MM.1S (cell line): ENCODE measurements around the gene PARK7.

ENCODE experiments used
- EZH2 ChIP-seq: fragments of 300-600 bp; sonication (generic); optimal IDR thresholded peaks from 2 replicates; pipeline ENCODE3; 2017; ENCODE audit warnings: low read depth, mild to moderate bottlenecking, antibody characterized with exemption, low read length, mixed read lengths
- EZH2phosphoT487 ChIP-seq: fragments of 300-600 bp; sonication (generic); IDR thresholded peaks from 2 replicates; pipeline ENCODE4 v1.6.1; 2018; ENCODE audit warnings: antibody characterized with exemption, low read length
- TF ChIP-seq, protein P1 (sequence below): fragments of 300-600 bp; sonication (generic); IDR thresholded peaks from 2 replicates; pipeline ENCODE4 v1.5.1; 2016; ENCODE audit warnings: antibody characterized with exemption, low read length, mixed read lengths

DNA sequence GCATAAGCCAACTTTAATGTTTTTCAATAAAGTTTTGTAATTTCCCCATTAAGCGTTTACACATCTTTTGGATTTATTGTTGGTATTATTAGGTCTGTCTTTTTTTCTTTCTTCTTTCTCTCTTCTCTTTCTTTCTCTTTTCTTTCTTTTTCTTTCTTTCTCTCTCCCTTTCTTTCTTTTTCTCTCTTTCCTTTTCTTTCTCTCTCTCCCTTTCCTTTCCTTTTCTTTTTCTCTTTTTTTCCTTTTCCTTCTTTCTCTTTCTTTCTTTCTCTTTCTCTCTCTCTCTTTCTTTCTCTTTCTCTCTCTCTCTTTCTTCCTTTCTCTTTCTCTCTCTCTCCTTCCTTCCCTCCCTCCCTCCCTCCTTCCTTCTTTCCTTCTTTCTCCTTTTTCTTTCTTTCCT, 33.3 kb downstream of the PARK7 start:
- TF ChIP-seq, protein P1, sequence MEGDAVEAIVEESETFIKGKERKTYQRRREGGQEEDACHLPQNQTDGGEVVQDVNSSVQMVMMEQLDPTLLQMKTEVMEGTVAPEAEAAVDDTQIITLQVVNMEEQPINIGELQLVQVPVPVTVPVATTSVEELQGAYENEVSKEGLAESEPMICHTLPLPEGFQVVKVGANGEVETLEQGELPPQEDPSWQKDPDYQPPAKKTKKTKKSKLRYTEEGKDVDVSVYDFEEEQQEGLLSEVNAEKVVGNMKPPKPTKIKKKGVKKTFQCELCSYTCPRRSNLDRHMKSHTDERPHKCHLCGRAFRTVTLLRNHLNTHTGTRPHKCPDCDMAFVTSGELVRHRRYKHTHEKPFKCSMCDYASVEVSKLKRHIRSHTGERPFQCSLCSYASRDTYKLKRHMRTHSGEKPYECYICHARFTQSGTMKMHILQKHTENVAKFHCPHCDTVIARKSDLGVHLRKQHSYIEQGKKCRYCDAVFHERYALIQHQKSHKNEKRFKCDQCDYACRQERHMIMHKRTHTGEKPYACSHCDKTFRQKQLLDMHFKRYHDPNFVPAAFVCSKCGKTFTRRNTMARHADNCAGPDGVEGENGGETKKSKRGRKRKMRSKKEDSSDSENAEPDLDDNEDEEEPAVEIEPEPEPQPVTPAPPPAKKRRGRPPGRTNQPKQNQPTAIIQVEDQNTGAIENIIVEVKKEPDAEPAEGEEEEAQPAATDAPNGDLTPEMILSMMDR = no peak
- TF ChIP-seq EZH2 (no peak), EZH2phosphoT487 (no peak)
